Vagina (tissue), 2 donors: ENCODE results near the gene PADI1.

Source experiments
- POLR2A ChIP-seq, 2 donors: fragments of 450-650 bp; IDR thresholded peaks; one replicate each; pipeline ENCODE4 v1.6.1; 2017; ENCODE audit warnings: antibody characterized with exemption in 2 of 2, mild to moderate bottlenecking in 2 of 2, moderate library complexity in 2 of 2
- TF ChIP-seq, protein P1 (sequence below), 3 experiments: fragments of 450-650 bp in 2 of 3; fragments of 200-600 bp in 1 of 3; sonication (generic) in 1 of 3; IDR thresholded peaks; one replicate each; pipeline ENCODE4 v1.5.1; 2017 to 2019; ENCODE audit warnings: antibody characterized with exemption in 3 of 3, mild to moderate bottlenecking in 2 of 3, moderate library complexity in 2 of 3

DNA sequence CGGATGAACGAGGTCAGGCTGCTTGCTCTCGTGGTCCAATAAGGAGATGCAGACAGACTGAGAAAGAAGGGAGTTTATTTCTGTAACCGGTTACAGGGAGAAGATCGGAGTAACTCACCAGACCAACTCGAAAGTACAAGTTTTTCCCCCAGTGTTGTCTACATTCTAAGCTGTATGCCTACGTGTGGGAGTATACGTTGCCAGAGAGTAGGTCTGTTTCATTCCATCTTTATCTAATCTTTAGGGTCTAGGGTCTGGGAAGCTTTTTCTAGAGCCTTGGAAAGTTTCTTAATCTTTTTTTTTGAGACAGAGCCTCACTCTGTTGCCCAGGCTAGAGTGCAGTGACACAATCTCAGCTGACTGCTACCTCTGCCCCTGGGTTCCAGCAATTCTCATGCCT lies 4.7 kb upstream of the PADI1 start:
- TF ChIP-seq, protein P1, sequence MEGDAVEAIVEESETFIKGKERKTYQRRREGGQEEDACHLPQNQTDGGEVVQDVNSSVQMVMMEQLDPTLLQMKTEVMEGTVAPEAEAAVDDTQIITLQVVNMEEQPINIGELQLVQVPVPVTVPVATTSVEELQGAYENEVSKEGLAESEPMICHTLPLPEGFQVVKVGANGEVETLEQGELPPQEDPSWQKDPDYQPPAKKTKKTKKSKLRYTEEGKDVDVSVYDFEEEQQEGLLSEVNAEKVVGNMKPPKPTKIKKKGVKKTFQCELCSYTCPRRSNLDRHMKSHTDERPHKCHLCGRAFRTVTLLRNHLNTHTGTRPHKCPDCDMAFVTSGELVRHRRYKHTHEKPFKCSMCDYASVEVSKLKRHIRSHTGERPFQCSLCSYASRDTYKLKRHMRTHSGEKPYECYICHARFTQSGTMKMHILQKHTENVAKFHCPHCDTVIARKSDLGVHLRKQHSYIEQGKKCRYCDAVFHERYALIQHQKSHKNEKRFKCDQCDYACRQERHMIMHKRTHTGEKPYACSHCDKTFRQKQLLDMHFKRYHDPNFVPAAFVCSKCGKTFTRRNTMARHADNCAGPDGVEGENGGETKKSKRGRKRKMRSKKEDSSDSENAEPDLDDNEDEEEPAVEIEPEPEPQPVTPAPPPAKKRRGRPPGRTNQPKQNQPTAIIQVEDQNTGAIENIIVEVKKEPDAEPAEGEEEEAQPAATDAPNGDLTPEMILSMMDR (IDR thresholded peaks at IDR 0.05) = no peak
- TF ChIP-seq POLR2A (IDR thresholded peaks at IDR 0.05) = no peak
